Progenitor cell of endocrine pancreas (in vitro differentiated cells): ENCODE data around the gene ADAMTSL1. TPM values are rescaled to one million over a fixed set of nuclear protein-coding genes. Genes with fewer than 3 reads are reported as not detected.
"Not testable (repeated sequence)": the region's sequence is repeated elsewhere in the genome, so short reads cannot be mapped to it uniquely, and the experiment has no call there.

ENCODE experiments used
- DNase-seq: peaks from one replicate; pipeline ENCODE4 v3.0.0; 2021; ENCODE audit warnings: low spot score; ENCODE audit not compliant: unreplicated experiment
- H3K27ac Mint-ChIP-seq: 2 replicates; pipeline ENCODE4 v1.8.0; 2021; ENCODE audit warnings: mild to moderate bottlenecking, moderate library complexity, mixed read lengths
- H3K27me3 Mint-ChIP-seq: 2 replicates; pipeline ENCODE4 v1.8.0; 2021; ENCODE audit warnings: mixed read lengths
- H3K36me3 Mint-ChIP-seq: 2 replicates; pipeline ENCODE4 v1.8.0; 2022; ENCODE audit warnings: mixed read lengths; ENCODE audit not compliant: insufficient read depth
- H3K4me1 Mint-ChIP-seq: 2 replicates; pipeline ENCODE4 v1.8.0; 2021; ENCODE audit warnings: low read depth, mixed read lengths
- H3K4me3 Mint-ChIP-seq: 2 replicates; pipeline ENCODE4 v1.8.0; 2021; ENCODE audit warnings: low read depth, mild to moderate bottlenecking, moderate library complexity, mixed read lengths
- H3K9me3 Mint-ChIP-seq: 2 replicates; pipeline ENCODE4 v1.8.0; 2021; ENCODE audit warnings: low read depth, mixed read lengths
- total RNA-seq: library from RNA; stranded (reverse); gene quantifications from 2 replicates; pipeline ENCODE4 v1.2.1, GENCODE V29; 2021
- TF ChIP-seq, protein P1 (sequence below): fragments of 200-600 bp; sonication (generic); IDR thresholded peaks from one replicate; pipeline ENCODE4 v1.5.0; 2021; ENCODE audit warnings: antibody characterized with exemption, mild to moderate bottlenecking; ENCODE audit not compliant: unreplicated experiment

Gene ADAMTSL1
- total RNA-seq, 1 donor from 2014 or later: 2.1 TPM

DNA sequence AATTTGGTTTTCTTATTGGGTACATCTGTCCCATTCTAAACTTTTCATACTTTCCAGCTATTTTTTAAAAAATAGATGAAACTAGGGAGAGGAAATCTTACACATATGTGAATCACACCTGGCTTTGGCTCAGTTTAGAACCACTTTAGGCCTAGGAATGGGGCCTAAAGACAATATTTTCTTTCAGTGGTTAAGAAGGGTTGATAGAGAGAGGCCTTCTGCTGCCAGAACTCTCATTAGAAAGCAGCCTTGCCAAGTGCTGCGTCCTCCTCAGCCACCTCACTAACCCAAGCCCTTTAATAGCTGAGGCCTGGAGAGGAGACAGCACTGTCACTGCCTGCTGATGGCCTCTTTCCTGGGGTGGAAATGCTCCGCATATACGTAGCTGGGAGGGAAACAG, 391.6 kb downstream of the ADAMTSL1 start:
- H3K4me3 Mint-ChIP-seq: no peak overlapping the region
- TF ChIP-seq, protein P1, sequence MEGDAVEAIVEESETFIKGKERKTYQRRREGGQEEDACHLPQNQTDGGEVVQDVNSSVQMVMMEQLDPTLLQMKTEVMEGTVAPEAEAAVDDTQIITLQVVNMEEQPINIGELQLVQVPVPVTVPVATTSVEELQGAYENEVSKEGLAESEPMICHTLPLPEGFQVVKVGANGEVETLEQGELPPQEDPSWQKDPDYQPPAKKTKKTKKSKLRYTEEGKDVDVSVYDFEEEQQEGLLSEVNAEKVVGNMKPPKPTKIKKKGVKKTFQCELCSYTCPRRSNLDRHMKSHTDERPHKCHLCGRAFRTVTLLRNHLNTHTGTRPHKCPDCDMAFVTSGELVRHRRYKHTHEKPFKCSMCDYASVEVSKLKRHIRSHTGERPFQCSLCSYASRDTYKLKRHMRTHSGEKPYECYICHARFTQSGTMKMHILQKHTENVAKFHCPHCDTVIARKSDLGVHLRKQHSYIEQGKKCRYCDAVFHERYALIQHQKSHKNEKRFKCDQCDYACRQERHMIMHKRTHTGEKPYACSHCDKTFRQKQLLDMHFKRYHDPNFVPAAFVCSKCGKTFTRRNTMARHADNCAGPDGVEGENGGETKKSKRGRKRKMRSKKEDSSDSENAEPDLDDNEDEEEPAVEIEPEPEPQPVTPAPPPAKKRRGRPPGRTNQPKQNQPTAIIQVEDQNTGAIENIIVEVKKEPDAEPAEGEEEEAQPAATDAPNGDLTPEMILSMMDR: no peak
- H3K27me3 Mint-ChIP-seq: no peaks in the 10 kb centered on the region
- DNase-seq: no peak
- H3K9me3 Mint-ChIP-seq: peaks cover 5% of the 10 kb centered on the region
- H3K36me3 Mint-ChIP-seq: no peaks in the 10 kb centered on the region
- no peak overlapping the region for H3K27ac Mint-ChIP-seq
- H3K4me1 Mint-ChIP-seq: peaks cover 3% of the 10 kb centered on the region

DNA sequence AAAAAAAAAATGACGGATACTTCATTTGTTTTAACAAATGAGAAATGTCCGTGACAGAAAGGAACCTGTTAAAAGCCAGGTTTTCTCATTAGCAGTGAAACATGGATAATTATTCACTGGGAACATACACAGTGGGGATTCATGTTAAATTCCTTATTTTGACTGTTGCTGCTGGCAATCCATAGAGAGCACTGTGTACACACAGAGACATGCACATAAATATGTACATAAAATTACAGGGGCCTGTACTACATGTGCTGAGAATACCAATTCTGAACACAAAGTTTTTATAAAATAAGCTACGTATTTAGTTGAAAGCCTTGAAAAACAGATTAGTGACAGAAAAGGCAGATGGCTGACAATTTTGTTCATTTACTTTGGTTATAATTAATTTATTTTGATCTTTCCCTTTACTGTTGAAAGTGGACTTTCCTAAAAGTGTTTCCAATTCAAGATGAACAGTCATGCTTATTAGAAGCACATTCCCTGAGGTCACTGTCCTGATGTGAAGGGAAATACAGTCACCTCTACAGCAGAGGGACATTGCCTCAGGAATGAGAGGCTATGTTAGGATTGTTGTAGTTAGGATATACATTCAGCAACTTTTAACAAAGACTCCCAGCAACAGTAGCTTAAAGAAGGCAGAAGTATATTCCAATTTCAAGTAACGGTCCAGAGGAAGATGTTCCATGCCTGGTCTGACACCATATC, 392.3 kb downstream of the ADAMTSL1 start:
- no peaks in the 10 kb centered on the region for H3K36me3 Mint-ChIP-seq
- DNase-seq: no peak
- H3K4me1 Mint-ChIP-seq: peaks cover 3% of the 10 kb centered on the region
- H3K27me3 Mint-ChIP-seq: no peaks in the 10 kb centered on the region
- H3K27ac Mint-ChIP-seq: no peak overlapping the region
- H3K9me3 Mint-ChIP-seq: peaks cover 5% of the 10 kb centered on the region
- TF ChIP-seq, protein P1: no peak
- H3K4me3 Mint-ChIP-seq: no peak overlapping the region

DNA sequence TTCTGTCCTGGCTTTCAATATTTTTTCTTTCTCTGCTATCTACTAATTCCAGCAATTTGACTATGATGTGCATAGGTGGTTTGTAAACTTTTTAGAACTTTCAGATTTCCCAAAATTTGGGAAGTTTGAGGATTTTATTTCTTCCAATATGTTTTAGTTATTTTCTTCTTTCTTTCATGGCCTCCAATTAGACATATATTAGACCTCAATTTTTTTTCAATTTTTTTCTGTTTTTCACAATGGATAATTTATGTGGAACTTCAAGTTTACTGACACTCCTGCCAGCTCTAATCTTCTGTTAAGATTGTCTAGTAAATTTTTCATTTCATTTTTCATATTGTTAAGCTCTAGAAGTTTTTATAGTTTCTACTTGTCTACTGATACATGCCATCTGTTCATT, 395.8 kb downstream of the ADAMTSL1 start:
- H3K27me3 Mint-ChIP-seq: no peaks in the 10 kb centered on the region
- H3K4me1 Mint-ChIP-seq: no peaks in the 10 kb centered on the region
- no peak overlapping the region for H3K4me3 Mint-ChIP-seq
- DNase-seq: no peak
- TF ChIP-seq, protein P1: no peak
- no peak overlapping the region for H3K27ac Mint-ChIP-seq
- peaks cover 5% of the 10 kb centered on the region for H3K9me3 Mint-ChIP-seq
- no peaks in the 10 kb centered on the region for H3K36me3 Mint-ChIP-seq

DNA sequence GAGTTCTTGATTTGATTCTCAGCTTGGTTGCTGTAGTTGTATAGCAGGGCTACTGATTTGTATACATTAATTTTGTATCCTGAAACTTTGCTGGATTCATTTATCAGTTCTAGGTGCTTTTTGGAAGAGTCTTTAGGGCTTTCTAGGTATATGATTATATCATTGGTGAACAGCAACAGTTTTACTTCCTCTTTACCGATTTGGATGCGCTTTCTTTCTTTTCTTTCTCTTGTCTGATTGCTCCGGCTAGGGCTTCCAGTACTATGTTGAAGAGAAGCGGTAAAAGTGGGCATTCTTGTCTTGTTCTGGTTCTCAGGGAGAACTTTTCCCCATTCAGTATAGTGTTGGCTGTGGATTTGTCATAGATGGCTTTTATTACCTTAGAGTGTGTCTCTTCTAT, 400.1 kb downstream of the ADAMTSL1 start:
- TF ChIP-seq, protein P1: no peak
- no peak overlapping the region for H3K4me3 Mint-ChIP-seq
- H3K27me3 Mint-ChIP-seq: no peaks in the 10 kb centered on the region
- no peaks in the 10 kb centered on the region for H3K4me1 Mint-ChIP-seq
- H3K27ac Mint-ChIP-seq: no peak overlapping the region
- peaks cover 5% of the 10 kb centered on the region for H3K9me3 Mint-ChIP-seq
- H3K36me3 Mint-ChIP-seq: no peaks in the 10 kb centered on the region
- no peak for DNase-seq

DNA sequence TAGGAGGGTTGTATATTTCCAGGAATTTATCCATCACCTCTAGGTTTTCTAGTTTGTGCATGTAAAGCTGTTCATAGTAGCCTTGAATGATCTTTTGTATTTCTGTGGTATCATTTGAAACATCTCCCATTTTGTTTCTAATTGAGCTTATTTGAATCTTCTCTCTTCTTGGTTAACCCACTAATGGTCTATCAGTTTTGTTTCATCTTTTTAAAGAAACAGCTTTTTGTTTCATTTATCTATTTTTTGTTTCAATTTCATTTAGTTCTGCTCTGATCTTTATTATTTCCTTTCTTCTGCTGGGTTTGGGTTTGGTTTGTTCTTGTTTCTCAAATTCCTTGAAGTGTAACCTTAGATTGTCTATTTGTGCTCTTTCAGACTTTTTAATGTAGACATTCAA, 401.0 kb downstream of the ADAMTSL1 start:
- not testable (repeated sequence) for H3K27me3 Mint-ChIP-seq, DNase-seq, H3K9me3 Mint-ChIP-seq

DNA sequence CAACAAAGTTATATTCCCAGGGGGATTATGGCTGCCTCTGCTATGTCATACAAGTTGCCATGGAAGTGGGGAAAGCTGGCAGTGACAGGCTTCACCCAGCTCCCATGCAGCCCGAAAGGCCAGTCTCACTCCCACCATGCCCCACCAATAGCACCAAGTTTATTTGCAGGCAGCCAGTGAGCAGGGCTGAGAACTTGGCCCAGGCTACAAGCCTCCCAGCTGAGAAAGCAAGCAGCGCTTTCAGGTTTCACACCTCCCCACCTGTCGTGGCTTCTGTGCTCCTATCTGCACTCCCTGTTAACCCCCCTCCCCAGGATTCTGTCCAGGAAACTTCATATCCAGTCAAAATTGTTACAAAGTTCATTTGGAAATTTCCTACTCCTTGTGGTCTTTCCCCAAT, 404.0 kb downstream of the ADAMTSL1 start:
- H3K36me3 Mint-ChIP-seq: no peaks in the 10 kb centered on the region

More for the DNA sequence above, 401.0 kb downstream of the ADAMTSL1 start:
- not testable (repeated sequence) for H3K27ac Mint-ChIP-seq, H3K4me1 Mint-ChIP-seq, H3K4me3 Mint-ChIP-seq, H3K36me3 Mint-ChIP-seq

More for the DNA sequence above, 404.0 kb downstream of the ADAMTSL1 start:
- Mint-ChIP-seq H3K4me3 (no peak overlapping the region), H3K9me3 (no peaks in the 10 kb centered on the region), H3K4me1 (no peaks in the 10 kb centered on the region), H3K27me3 (no peaks in the 10 kb centered on the region), H3K27ac (no peak overlapping the region)
- TF ChIP-seq, protein P1: no peak
- no peak for DNase-seq
